GM19438 (cell line): Measurements from ENCODE around the gene TMEM52B.
"Not testable (repeated sequence)": the region's sequence is repeated elsewhere in the genome, so short reads cannot be mapped to it uniquely, and the experiment has no call there.

Source experiments
- ATAC-seq: cut with Tn5 transposase; IDR thresholded peaks from one replicate; pipeline ENCODE4 v1.9.1; 2021; ENCODE audit warnings: low read depth; ENCODE audit not compliant: unreplicated experiment

The TMEM52B gene

DNA sequence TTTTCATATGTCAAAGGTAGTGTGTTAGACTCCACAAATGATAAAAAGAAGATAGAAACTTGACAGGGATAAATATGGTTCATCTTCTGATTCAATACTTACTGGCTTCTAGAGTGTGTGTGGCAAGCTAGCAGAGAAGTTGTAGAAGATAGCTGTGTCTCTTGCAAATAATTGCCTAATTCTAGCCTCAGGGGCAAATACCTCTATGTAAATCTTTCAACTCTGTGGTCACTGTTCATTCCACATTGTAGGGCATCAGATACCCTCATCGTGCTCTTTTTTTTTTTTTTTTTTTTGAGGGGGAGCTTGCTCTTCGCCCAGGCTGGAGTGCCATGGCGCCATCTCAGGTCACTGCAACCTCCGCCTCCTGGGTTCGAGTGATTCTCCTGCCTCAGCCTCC, 8.6 kb upstream of the TMEM52B start:
- no peak for ATAC-seq

DNA sequence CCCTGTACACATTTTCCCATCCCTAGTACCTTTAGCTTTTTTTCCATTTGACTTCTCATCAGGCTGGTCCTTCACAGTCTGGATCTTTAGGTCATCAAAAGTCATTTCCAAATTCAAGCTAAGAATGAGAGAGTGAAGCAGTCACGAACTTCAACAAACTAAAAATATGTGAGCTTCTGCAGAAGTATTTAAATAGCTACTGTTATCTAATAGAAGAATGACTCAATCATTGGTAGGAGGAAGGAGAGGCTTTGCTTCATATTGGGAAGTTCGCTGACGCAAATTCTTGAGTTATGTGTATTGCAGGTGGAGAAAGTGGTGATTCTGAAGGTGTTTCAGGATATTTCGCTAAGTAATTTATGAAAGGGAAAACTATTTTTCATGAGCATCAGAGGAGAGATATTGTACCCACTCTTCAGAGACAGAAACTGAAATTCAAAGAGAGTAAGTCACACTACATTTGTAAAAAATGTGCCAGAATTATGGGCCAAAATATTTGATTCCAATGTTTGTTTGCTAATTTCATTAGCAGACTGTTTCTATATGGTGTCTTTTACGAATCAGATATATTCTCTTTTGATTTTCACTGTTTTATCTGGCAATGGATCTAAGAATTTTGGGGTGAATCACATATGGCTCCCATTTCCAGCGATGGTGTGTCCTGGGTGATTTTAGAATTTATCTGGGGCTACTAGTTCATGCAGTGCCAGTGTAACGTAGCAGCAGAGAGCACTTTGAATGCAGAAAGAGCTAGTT, 6.7 kb upstream of the TMEM52B start, which contains the start of gene OLR1:
Gene OLR1 (minus strand): TSS at position 160 of the 756 bp plus-strand sequence. CDS start 55 bp downstream, at position 105.
- no peak for ATAC-seq

DNA sequence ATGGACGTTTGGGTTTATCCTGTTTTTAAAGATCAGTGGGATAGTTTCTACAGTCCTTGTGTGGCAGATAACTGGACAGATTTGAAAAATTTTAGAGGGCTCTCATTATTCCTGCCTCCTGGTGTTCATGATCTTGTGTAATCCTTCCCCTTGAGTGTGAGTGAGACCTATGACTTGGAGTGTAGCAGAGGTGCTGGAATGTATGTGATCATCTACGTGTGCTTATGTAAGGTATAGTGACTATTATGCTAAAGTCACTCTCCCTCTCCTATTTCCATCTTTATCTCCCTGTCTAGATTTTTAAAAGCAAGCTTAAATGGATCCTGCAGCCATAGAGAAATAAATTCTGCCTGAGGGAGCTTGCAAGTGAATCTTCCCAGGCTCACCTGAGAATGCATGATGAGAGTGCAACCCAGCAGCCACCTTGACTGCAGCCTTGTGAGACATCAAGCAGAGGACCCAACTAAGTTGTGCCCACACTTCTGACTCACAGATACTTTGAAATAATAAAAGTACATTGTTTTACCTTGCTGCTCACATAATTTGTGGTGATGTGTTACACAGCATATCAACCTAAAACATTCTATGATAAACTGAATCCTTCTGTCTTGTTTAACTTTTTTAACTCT, 3.7 kb upstream of the TMEM52B start:
- no peak for ATAC-seq

DNA sequence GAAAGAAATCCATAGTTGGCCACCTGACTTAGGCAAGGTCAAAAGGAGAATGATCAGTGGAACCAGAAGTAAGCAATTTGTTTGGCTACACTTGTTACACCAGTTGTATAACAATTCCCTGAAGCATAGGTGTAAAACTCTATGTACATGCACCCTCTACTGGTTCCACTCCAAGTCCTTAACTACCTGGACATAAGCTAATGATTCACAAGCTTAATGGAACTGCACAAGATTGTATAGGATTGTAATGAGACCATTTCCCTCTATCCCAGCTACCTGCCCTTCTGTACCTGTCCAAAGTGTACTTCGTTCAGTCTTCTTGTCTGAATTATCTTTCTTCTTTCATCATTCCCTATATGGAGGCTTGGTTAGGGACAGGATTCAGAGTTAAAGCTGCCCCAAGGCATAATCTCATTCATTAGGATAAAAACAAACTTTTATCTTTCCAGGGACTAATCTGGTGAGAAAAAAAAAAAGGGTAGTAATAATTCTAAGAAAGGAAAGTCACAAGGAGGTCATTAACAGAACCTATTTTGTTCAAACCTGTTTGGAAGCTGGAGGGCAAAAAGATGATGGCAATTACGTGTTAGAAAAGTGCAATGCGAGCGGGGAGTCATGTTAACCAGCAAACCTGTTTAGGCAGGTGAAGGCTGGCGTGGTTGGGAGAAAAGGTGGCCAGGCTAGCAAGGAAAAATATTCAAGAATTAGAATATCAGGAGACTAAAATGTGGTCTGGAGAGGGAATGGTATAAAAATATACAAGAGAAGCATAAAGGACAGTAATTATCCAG, 2.8 kb upstream of the TMEM52B start:
- no peak for ATAC-seq

DNA sequence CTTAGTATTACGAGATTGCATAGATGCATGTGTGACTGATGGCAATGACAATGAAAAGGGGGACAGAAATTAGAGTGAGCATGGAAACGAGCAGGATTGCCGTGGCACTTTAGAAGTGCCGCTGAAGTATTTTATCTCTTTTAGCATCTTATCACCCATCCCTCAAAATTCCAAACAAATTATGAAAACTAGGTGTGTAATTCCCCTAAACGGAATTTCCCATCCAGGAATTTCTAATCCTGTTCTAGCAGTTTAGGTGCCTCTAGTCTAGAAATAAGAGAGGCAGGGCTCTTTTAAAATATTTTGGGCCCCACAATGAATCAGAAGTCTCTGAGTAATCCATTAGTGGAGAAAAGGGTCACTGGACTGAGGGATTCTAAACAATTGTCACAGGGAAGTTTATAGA, 947 bp downstream of the TMEM52B start:
- ATAC-seq, result no peak

DNA sequence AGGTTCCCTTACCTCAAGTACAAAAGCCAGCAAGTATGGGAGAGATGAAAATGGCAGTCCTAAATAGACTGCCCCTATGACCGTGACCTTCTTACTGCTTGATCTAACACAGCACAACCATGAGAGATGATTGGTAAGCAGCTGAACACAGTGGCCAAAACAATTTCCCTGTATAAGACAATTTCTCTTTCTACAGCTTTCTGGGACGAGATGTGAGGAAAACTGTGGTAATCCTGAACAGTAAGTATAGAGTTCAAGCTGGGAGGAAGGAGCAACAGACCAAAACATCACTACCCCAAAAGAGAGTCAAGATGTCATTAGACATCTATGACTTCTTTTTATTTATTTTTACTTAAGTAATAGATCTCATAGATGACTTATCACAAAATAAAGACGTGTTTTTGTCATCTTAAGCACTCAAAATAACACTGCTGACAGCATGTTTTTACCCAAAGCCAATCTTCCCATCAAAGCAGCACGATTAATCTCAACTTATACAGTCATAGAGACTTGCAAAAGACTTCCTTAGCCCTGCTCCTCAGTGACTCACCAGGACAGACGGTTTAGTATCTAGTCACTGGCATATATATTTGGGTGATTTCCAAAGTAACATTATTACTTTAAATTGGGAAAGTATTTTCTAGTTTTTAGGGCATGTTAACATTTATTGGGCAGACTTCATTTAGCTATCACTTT, 3.7 kb downstream of the TMEM52B start:
- no peak for ATAC-seq

DNA sequence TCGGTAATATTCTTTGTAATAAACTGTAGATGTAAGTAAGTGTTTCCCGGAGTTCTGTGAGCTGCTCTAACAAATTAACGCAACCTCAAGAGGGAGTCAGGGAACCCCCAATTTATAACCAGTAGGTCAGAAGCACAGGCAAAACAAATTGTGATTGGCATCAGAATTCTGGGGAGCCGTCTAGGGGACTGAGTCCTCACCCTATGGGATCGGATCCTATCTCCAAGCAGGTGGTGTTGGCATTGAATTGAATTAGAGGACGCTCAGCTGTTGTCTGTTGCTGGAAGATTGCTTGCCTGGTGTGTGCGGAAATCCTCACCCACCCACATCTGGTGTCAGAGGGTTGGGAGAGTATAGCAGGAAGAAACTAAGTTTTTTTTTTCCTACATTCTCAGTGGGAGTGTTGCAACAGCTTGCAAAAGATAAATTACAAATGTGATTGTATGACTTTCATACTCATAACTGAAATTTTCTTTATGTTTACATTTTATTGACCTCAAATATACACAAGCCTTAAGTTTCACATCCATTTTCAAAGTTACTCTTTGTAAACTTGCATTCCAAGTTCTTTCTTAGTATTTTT, 5.5 kb downstream of the TMEM52B start:
- ATAC-seq, result no peak

DNA sequence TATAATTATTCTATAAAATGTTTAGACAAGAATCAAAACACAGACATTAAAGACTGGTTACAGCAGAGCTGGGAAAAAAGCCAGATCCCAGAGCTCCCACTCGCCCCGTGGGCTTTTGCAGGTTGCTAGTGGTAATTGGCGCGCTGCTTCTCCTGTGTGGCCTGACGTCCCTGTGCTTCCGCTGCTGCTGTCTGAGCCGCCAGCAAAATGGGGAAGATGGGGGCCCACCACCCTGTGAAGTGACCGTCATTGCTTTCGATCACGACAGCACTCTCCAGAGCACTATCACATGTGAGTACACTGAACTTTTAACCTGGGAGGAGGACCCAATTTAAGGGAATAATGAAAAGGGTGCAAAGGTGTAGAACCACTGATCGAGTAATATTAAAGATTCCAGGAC, 7.5 kb downstream of the TMEM52B start:
- no peak for ATAC-seq

DNA sequence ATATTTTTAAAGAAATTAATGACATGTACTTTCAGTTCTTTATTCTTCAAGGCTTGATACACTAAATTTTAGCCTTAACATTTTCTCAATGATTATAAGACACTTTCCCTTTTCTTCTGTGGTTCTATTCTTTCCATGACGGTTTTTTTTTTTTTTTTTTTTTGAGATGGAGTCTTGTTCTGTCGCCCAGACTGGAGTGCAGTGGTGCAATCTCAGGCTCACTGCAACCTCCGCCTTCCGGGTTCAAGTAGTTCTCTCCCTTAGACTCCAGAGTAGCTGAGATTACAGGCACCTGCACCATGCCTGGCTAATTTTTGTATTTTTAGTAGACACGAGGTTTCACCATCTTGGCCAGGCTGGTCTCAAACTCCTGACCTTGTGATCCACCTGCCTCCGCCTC, 8.1 kb downstream of the TMEM52B start:
- ATAC-seq, result not testable (repeated sequence)

DNA sequence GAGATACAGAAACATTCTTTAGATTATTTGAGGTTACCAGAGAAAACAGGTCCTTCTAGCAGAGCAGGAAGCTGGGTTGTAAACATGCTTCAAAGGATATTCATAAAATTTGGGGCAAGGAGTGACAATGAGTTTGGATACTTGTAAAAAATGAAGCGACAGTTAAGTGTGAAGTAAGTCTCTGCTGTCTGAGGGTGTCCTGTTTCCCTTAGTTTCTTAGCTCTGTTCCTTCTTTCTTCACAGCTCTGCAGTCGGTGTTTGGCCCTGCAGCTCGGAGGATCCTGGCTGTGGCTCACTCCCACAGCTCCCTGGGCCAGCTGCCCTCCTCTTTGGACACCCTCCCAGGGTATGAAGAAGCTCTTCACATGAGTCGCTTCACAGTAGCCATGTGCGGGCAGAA, 10.8 kb downstream of the TMEM52B start:
- no peak for ATAC-seq

DNA sequence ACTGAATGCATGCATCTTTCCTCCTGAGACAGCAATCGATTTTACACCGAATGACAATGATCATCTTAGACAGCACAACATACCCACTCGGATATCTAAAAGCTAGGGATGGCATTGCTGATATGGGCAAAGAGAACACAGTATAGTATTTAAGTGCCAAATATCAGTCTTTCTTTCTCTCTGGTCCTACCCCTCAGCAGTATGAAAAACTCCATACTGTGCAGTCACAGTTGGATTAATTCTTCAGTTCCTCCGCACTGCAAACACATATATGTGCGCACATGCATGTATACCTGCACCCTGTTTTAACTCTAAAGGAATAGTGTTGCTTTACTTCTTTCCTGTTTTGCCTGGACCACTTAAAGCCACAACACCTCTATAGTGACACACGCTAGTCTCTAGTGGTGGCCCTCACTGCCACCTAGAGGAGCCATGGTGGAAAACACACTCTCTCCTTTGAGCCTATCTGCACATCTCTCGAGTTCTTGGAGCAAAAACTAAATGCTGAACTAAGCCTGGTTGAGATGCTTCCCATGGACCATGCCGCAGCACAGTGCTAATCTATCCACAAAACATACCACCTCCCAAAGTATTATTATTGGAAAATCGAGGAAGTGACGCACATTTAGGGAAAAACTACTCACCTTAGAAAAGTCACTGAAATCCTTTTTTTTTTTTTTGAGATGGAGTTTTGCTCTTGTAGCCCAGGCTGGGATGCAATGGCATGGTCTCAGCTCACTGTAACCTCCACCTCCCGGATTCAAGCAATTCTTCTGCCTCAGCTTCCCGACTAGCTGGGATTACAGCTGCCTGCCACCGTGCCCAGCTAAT, 11.9 kb downstream of the TMEM52B start:
- peak; percentile 83 for ATAC-seq

DNA sequence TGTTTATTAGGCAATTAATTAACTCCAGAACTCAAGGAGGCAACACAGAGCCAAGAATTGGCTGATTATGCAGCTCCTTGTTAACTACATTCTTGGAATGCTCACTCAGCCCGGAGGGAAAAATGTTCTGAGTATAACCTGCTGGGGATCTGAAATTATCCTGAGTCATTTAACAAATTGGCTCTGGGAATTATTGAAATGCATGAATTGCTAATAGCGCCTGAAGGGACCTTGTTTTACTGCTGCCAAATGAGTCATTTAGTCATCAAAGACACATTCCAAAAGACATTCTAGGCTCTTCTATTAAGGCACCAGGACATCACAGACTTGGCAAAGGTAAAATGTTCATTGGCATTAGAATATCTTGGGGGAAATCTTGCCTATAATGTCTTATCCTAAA, 13.0 kb downstream of the TMEM52B start:
- ATAC-seq, result no peak

DNA sequence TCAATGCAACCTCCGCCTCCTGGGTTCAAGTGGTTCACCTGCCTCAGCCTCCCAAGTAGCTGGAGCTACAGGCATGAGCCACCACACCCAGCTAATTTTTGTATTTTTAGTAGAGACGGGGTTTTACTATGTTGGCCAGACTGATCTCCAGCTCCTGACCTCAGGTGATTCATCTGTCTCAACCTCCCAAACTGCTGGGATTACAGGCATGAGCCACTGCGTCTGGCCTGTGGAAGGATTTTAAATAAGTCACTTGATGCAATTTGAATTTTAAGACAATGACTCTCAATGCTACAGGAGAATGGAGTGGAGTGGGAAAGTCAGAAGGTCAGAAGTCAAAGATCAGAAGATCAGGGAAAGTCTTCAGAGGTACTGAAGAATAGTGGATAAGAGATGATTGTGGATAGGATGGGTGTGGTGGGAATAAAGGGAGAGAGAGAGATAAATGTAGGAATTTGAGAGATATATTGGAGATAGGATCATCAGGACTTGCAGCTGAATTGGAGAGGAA, 15.4 kb downstream of the TMEM52B start:
- no peak for ATAC-seq

DNA sequence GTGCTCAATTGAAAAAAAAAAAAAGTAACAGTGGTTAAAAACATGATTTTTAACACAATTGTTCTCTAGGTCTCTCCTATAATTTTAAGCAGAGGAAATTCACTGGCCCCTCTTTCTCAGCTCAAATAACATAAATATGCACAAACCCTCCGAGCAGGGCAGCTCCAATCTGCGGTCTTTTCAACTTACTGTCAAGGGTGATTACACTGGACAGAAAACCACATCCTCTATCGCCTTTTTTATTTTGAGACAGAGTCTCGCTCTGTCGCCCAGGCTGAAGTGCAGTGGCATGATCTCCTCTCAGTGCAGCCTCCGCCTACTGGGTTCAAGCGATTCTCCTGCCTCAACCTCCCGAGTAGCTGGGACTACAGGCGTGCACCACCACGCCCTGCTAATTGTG, 17.4 kb downstream of the TMEM52B start:
- no peak for ATAC-seq

DNA sequence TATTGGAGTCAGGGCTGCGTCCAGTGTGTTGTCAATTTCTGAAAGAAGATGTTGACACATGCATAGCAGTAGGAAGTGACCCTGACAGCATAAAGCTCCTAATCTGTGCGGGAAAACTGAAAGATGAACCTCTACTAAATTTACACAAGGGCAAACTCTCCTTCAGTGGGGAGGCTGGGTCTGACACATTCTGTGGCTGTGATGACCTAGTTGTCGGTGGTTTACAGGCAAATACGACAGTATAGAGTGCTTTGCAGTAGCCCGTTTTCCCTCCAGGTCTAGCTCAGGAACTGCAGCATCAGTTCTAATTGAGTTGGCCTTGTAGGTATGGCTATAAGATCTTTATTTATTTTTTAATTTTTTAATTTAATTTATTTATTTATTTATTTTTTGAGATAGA, 19.0 kb downstream of the TMEM52B start:
- ATAC-seq, result no peak

DNA sequence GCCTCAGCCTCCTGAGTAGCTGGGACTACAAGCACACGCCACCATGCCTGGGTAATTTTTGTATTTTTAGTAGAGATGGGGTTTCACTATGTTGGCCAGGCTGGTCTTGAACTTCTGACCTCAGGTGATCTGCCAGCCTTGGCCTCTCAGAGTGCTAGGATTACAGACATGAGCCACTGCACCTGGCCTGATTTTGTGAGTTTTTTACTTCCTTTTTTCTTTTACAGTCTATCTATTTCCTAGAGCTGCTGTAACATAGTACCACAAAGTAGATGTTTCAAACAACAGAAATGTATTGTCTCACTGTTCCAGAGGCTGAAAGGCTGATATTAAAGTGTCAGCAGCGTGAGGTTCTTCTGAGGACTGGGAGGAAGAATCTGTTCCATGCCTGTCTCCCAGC, 25.7 kb downstream of the TMEM52B start:
- not testable (repeated sequence) for ATAC-seq

DNA sequence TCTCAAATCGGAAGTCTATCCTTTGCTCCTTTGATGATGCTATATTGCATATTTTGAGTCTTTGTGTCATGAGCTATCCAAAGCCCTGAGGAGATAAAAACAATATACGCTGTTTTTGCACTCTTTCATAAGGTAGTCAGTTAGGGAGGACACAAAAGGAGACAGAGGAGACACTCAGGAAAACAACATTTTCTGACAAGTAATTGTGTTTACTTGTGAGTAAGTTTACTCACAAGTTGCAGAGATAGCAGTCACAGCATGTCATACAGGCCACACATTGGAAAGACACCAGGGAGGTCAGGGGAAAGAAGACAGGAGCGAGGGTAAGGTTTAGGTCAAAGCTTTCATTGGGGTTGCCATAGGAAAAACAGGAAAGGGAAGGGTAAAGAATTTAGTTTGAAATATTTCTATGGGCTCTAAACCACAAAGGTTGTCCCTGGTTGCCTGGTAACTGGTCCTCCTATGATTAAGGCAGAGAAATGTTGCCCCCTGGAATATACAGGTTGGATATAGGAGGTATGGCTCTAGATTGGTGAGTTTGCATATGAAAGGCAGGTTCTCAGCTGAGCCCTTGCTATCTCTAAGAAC, 26.5 kb downstream of the TMEM52B start:
- ATAC-seq, result no peak

DNA sequence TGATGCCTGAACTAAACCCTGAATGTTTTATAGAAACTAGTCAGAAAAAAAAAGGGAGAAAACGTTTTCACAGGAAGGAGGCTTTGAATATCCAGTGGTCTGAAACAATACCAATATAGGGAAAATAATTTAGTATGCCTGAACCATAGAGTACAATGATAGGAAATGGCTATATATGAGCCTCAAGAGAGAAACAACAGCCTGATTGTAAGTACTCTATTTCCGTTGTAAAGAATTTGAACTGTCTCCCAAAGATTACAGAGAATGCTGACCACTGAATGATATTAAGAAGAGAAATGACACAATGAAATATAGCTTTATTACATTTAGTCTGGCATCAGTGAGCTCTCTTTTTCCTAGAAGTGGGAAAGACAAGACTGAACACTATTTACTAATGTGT, 28.3 kb downstream of the TMEM52B start:
- no peak for ATAC-seq

DNA sequence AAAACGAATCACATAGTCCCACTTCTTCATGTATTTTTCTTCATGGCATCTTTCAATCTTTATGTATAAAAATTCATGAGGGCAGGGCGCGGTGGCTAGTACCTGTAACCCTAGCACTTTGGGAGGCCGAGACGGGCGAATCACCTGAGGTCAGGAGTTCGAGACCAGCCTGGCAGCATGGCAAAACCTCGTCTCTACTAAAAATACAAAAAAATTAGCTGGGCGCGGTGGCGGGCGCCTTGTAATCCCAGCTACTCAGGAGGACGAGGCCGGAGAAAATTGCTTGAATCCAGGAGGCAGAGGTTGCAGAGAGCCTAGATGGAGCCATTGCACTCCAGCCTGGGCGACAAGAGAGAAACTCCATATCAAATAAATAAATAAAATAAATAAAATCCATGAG, 31.4 kb downstream of the TMEM52B start:
- no peak for ATAC-seq
